T-helper 1 cell treated with Interleukin-12 subunit alpha and Interleukin-12 subunit beta and Interleukin-4 antibody, amounts not matched to agents 30 μg/mL and 1 μg/mL, for 36 hours (primary cell): ENCODE data around the gene PLEKHO2.

Experiments
- H3K27ac Mint-ChIP-seq: one replicate; pipeline ENCODE4 v1.8.0; 2021; ENCODE audit warnings: mild to moderate bottlenecking, mixed read lengths
- H3K27me3 Mint-ChIP-seq: one replicate; pipeline ENCODE4 v1.8.0; 2021; ENCODE audit warnings: low read depth, mixed read lengths
- H3K36me3 Mint-ChIP-seq: one replicate; pipeline ENCODE4 v1.8.0; 2021; ENCODE audit warnings: low read depth, mixed read lengths
- H3K4me1 Mint-ChIP-seq: one replicate; pipeline ENCODE4 v1.8.0; 2021; ENCODE audit warnings: low read depth, mixed read lengths
- H3K4me3 Mint-ChIP-seq: one replicate; pipeline ENCODE4 v1.8.0; 2021; ENCODE audit warnings: mild to moderate bottlenecking, moderate library complexity, mixed read lengths
- H3K9me3 Mint-ChIP-seq: one replicate; pipeline ENCODE4 v1.8.0; 2021; ENCODE audit warnings: mixed read lengths

PLEKHO2 gene

DNA sequence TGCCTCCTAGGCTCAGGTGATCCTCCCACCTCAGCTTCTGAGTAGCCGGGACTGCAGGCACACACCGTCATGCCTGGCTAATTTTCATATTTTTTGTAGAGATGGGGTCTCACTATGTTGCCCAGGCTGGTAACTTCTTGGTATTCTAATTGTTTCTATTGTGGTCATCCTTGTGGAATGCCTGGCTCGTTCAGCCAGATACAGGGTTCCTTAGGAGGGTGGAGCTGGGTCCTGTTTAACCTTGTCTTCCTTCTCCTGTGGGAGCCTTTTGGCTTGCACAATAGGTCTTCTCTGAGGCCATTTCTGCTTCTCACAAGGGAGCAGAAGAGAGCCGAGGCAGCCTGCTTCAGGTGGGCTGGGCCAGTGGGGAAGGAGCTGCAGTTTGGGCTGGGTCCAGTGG lies 15.7 kb downstream of the PLEKHO2 start:
- no peaks in the 10 kb centered on the region for H3K9me3 Mint-ChIP-seq
- H3K27ac Mint-ChIP-seq = no peak overlapping the region
- no peaks in the 10 kb centered on the region for H3K27me3 Mint-ChIP-seq
- peaks cover 30% of the 10 kb centered on the region for H3K36me3 Mint-ChIP-seq
- H3K4me1 Mint-ChIP-seq = peaks cover 34% of the 10 kb centered on the region
- H3K4me3 Mint-ChIP-seq = no peak overlapping the region

DNA sequence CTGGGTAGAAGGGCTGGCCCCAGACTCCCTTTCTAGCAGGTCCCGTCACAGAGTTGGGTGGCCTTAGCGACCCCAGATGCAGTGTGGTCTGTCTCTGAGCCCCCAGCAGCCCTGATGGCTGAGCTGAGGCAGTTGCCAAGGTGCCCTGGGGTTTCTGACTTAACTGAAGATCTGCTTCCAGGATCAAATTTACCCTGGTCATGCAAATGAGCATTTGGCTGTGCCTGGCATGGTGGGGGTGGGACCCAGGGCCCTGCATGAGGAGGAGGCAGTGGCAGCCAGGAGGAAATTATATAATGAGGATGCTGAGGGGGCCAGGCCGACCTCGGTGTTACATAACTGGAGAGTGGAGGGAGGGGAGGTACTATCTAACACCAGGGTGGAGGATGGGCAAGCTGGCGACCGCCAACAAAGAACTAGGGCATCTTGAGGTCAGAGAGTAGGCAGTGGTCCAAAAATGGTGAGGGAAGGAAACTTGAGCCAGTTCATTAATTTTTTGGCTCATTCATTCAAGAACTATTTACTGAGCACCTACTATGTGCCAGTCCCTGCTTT lies 16.4 kb downstream of the PLEKHO2 start:
- H3K27ac Mint-ChIP-seq = no peak overlapping the region
- no peak overlapping the region for H3K4me3 Mint-ChIP-seq
- H3K36me3 Mint-ChIP-seq = peaks cover 31% of the 10 kb centered on the region
- no peaks in the 10 kb centered on the region for H3K27me3 Mint-ChIP-seq
- H3K4me1 Mint-ChIP-seq = peaks cover 34% of the 10 kb centered on the region
- no peaks in the 10 kb centered on the region for H3K9me3 Mint-ChIP-seq

DNA sequence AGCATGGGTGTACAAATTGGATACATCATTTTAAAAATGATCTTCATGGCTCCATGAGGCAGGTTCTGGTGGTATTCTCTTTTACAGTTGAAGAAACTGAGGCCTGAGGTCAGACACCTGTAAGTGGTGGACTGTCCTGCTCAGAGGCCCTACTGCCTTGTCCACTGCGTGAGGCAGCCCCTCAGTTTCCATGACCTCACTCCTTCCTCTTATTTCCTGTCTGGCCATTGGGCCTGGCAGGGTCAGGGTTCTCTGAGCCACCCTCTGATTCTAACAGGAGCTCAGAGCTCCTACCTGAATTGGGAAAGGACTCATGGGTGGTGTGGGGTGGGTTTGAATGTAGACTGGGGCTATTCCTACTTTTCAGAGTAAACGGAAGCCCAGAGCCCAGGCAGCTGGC lies 17.5 kb downstream of the PLEKHO2 start:
- no peak overlapping the region for H3K27ac Mint-ChIP-seq
- no peaks in the 10 kb centered on the region for H3K9me3 Mint-ChIP-seq
- H3K27me3 Mint-ChIP-seq = no peaks in the 10 kb centered on the region
- H3K4me3 Mint-ChIP-seq = no peak overlapping the region
- H3K4me1 Mint-ChIP-seq = peaks cover 38% of the 10 kb centered on the region
- H3K36me3 Mint-ChIP-seq = peaks cover 35% of the 10 kb centered on the region

DNA sequence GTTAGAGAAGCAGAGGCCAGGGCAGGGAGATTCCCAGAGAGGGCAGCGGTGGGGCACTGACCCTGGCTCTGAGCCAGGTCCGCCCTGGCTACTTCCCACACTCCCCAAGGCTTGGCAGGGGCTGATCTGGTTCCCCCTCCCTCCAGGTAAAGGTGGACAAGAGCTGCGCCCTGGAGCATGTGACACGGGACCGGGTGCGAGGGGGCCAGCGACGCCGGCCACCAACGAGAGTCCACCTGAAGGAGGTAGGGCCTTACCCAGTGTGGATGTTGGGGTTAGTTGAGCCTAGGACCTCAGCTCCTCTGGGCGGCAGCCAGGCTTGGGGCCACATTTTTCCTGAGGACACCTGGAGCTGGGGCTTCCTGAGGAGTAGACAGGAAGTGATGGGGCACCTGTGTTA lies 19.6 kb downstream of the PLEKHO2 start:
- Mint-ChIP-seq H3K4me3 (no peak overlapping the region), H3K27me3 (no peaks in the 10 kb centered on the region), H3K27ac (no peak overlapping the region), H3K4me1 (peaks cover 26% of the 10 kb centered on the region), H3K36me3 (peaks cover 30% of the 10 kb centered on the region), H3K9me3 (no peaks in the 10 kb centered on the region)

DNA sequence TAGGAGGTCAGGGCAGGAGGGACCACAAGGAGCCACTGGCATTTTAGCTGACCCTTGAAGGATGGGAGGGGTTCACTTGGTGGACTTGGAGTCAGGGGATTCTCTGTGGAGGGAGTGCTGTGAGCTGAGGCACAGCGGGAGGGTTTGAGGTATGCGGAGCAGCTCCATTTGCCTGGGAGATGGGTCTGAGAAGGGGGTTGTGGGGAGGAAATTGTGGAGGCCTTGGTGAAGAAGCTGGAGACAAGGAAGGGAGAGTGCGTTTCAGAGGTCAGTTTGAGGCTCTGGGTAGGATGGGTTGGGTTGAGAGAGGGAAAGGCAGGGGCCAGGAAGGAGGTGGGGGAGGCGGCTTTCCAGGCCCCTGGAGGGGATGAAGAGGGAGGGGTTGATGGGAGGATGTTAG lies 20.2 kb downstream of the PLEKHO2 start:
- Mint-ChIP-seq H3K27me3 (no peaks in the 10 kb centered on the region), H3K9me3 (no peaks in the 10 kb centered on the region), H3K36me3 (peaks cover 32% of the 10 kb centered on the region), H3K27ac (peak overlapping the region; percentile 15), H3K4me1 (peaks cover 22% of the 10 kb centered on the region), H3K4me3 (no peak overlapping the region)

DNA sequence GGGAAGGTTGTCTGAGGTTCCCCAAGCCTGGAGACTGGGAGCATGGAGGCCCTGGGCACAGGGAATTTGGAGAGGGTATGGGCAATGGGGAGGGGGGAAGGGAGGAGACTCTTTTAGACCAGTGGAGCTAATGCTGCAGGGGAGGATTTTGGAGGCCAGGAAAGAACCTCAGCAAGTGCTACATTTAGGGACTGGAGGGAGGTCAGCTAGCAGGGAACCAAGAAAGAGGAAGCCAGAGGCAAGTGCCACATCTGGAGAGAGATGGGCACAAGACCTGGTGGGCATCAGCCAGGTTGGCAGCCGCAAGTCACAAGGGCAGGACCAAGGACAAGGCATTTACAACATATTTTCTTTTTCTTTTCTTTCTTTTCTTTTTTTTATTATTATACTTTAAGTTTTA lies 20.7 kb downstream of the PLEKHO2 start:
- H3K4me3 Mint-ChIP-seq = no peak overlapping the region
- H3K4me1 Mint-ChIP-seq = peaks cover 20% of the 10 kb centered on the region
- no peaks in the 10 kb centered on the region for H3K9me3 Mint-ChIP-seq
- no peaks in the 10 kb centered on the region for H3K27me3 Mint-ChIP-seq
- H3K27ac Mint-ChIP-seq = peak overlapping the region; percentile 15
- peaks cover 33% of the 10 kb centered on the region for H3K36me3 Mint-ChIP-seq

DNA sequence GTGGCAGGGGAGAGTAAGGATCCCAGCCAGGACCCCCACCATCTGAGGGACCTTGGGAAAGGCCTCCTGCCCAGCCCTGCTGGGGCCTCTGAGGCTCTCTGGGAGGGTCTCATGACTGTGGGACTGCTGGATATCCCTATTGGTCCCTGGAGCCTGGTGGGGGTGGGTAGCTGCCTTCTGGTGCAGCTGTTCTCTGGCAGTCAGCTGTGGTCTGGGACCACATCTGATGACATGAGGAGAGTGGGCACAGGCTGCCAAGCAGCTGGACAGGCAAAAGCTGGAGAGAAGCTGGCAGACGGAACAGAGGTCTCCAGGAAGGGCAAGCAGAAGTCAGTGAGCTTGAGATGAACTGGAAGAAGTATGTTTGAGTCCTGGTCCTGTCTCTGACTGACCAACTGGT lies 22.4 kb downstream of the PLEKHO2 start:
- Mint-ChIP-seq H3K27ac (no peak overlapping the region), H3K4me3 (no peak overlapping the region), H3K27me3 (no peaks in the 10 kb centered on the region), H3K4me1 (peaks cover 13% of the 10 kb centered on the region), H3K9me3 (no peaks in the 10 kb centered on the region), H3K36me3 (peaks cover 30% of the 10 kb centered on the region)

DNA sequence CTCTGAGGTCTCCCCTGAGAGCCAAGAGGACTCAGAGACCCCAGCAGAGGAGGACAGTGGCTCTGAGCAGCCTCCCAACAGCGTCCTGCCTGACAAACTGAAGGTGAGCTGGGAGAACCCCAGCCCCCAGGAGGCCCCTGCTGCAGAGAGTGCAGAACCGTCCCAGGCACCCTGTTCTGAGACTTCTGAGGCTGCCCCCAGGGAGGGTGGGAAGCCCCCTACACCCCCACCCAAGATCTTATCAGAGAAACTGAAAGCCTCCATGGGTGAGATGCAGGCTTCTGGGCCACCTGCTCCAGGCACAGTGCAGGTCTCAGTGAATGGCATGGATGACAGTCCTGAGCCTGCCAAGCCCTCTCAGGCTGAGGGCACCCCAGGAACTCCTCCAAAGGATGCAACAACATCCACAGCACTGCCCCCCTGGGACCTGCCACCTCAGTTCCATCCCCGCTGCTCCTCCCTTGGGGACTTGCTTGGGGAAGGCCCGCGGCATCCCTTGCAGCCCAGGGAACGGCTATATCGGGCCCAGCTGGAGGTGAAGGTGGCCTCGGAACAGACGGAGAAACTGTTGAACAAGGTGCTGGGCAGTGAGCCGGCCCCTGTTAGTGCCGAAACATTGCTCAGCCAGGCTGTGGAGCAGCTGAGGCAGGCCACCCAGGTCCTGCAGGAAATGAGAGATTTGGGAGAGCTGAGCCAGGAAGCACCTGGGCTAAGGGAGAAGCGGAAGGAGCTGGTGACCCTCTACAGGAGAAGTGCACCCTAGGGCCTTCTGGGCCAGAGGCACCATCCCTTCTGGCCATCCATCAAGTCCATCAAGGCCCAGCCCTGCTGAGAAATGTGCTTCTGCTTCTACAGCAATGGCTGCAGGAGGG lies 23.6 kb downstream of the PLEKHO2 start:
- Mint-ChIP-seq H3K4me1 (peaks cover 18% of the 10 kb centered on the region), H3K27me3 (no peaks in the 10 kb centered on the region), H3K27ac (no peak overlapping the region), H3K4me3 (no peak overlapping the region), H3K36me3 (peaks cover 34% of the 10 kb centered on the region), H3K9me3 (peaks cover 3% of the 10 kb centered on the region)

DNA sequence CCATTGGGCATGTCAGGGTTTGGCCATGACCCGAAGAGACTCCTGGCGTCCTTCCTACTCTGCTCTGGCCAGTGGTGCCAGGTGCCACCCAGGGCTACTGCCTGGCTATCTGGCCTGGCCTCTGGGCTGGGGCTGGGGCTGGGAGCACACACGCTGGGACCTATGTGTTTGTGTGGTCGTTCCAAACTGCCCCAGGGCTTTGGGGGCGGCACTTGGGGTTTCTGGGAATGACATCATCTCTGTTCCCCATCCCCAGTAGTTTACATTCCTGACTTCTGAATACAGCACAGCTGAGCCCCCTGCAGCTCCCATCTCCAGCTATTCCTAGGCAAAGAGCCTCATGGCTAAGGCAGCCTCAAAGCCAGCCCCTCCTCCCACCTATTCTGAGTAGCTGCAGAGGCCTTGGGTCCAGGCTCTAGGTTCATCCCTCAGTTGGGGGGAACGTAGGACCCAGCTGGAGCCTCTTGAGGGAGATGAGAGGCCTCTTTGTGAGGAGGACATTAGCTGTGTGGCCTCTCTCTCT lies 24.3 kb downstream of the PLEKHO2 start:
- Mint-ChIP-seq H3K36me3 (peaks cover 31% of the 10 kb centered on the region), H3K9me3 (peaks cover 3% of the 10 kb centered on the region), H3K4me3 (no peak overlapping the region), H3K27me3 (no peaks in the 10 kb centered on the region), H3K4me1 (peaks cover 18% of the 10 kb centered on the region), H3K27ac (no peak overlapping the region)

DNA sequence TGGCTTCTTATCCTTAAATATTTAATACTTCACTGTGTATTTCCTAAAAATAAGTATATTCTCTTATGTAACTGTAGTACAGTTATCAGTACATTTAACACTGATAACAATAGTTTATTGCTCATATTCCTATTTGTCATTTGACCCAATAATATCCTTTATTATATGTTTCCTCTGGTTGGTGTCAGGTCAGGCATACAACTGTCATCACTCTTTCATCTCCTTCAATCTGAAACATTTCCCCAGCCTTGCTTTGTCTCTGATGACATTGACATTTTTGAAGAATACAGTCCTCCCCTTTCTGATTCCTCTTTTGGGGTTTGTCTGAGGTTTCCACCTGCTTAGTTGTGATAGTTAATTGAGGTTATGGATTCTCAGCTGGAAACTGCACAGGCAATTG lies 27.8 kb downstream of the PLEKHO2 start:
- no peak overlapping the region for H3K27ac Mint-ChIP-seq
- peaks cover 13% of the 10 kb centered on the region for H3K4me1 Mint-ChIP-seq
- no peak overlapping the region for H3K4me3 Mint-ChIP-seq
- peaks cover 20% of the 10 kb centered on the region for H3K36me3 Mint-ChIP-seq
- H3K27me3 Mint-ChIP-seq = no peaks in the 10 kb centered on the region
- peaks cover 3% of the 10 kb centered on the region for H3K9me3 Mint-ChIP-seq

DNA sequence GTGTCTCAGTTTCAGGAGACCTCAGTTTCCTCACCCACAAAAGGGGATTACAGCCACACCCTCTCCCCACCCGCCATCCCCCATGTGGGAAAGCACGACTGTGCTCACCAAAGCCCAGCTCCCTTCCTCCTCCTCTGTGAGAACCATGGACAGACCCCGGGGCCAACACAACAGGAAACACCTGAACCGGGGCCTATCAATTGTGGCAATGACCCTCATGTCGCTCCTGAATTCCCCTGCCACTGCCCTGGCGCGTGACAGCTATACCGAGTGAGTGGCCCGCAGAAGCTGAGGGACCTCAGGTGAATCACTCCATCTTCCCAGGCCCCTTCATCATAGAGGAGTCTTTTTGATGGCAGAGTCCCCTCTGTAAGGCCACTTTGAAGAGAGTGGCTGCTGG lies 28.6 kb downstream of the PLEKHO2 start:
- H3K36me3 Mint-ChIP-seq = peaks cover 19% of the 10 kb centered on the region
- peaks cover 3% of the 10 kb centered on the region for H3K9me3 Mint-ChIP-seq
- H3K27me3 Mint-ChIP-seq = no peaks in the 10 kb centered on the region
- no peak overlapping the region for H3K4me3 Mint-ChIP-seq
- H3K27ac Mint-ChIP-seq = no peak overlapping the region
- H3K4me1 Mint-ChIP-seq = peaks cover 16% of the 10 kb centered on the region

DNA sequence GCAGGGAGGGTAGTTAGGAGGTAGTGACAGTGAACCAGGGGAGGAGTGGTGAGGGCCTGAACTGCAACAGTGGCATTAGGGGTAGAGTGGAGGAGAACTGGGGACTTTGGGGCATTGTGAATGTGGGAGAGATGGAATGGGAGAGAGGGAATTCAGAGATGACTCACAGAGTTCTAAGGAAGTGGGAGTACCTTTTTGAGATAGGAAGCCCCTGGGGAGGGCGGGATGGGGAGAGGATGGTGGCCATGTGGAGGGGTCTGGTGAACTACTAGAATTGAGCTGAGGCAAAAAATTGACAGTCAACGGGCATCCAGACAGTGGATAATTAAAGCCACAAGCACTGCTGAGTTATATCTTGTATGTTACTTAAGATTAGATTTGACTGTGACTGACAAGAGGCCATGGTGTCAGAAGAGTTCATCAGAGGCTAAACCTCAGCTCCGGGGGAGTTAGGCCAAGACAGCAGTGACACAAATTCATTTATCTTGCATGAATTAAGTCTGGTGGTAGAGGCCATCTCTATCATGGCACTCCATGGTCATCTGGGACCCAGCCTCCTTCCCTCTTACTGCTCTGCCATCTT lies 34.0 kb downstream of the PLEKHO2 start:
- Mint-ChIP-seq H3K4me1 (peaks cover 27% of the 10 kb centered on the region), H3K27ac (no peak overlapping the region), H3K9me3 (no peaks in the 10 kb centered on the region), H3K27me3 (no peaks in the 10 kb centered on the region), H3K4me3 (no peak overlapping the region), H3K36me3 (no peaks in the 10 kb centered on the region)

DNA sequence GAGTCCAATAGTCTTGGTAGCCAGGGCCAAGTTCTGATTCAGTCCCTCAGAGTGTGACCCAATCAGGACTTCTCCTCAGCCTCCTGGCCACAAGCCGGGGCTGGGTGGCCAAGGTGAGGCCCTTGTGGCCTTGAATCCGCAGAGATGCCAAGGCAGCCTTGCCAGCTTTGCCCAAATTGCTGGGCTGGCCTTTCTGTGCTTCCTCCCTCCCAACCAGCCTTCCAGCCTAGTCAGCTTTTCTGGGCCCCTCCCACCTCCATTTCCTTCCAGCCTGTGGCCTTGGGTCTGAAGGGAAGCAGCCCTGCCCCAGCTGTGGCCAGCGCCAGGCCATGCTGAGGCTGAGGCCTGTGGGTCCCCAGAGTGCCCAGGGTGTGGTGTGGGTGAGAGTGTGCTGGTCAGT lies 35.7 kb downstream of the PLEKHO2 start:
- Mint-ChIP-seq H3K9me3 (no peaks in the 10 kb centered on the region), H3K27ac (peak overlapping the region; percentile 80)

DNA sequence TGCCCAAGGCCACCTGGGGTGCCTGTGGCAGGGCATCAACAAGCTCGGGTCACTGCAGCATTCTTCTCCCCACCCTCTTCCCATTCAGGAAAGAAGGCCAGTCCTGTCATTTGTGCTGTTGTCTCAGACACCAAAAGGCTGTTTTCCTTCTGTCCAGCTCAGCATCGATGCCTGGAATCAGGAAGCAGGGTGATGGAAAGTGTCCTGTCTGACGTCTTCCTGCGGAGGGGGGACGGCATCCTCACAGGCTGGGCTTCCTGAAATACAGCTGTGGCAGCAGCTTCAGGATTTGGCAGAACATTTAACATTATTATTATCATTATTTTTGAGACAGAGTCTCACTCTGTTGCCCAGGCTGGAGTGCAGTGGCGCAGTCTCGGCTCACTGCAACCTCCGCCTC lies 37.0 kb downstream of the PLEKHO2 start:
- Mint-ChIP-seq H3K4me1 (peaks cover 41% of the 10 kb centered on the region), H3K36me3 (no peaks in the 10 kb centered on the region), H3K9me3 (no peaks in the 10 kb centered on the region), H3K27ac (no peak overlapping the region), H3K4me3 (no peak overlapping the region), H3K27me3 (no peaks in the 10 kb centered on the region)

More for the DNA sequence above, 35.7 kb downstream of the PLEKHO2 start:
- Mint-ChIP-seq H3K27me3 (no peaks in the 10 kb centered on the region), H3K36me3 (no peaks in the 10 kb centered on the region), H3K4me3 (no peak overlapping the region), H3K4me1 (peaks cover 34% of the 10 kb centered on the region)

DNA sequence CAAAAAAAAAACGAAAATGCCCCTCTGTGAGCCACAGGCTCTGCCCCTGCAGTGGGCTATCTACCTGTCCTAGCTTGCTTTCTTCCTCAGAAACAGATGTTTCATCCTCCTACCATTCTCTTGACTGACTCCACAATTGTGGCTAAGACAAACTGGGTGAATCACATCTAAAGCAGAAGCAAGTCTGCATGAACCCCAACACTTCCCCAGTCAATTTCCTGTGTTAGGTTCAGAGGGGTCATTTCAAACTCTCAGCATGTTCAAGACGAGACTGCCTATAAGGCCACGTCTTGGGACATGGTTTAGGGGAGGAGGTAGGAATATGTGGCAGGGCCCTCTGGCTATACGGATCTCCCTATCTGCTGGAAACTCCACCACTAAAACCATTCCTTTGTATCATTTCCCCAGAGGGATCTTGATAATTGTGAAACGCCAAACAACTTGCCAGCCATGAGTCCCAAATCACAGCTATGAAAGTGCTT lies 41.4 kb downstream of the PLEKHO2 start:
- peak overlapping the region; percentile 84 for H3K27ac Mint-ChIP-seq
- peak overlapping the region; percentile 62 for H3K4me3 Mint-ChIP-seq
- peaks cover 4% of the 10 kb centered on the region for H3K36me3 Mint-ChIP-seq
- H3K4me1 Mint-ChIP-seq = peaks cover 33% of the 10 kb centered on the region
- H3K9me3 Mint-ChIP-seq = no peaks in the 10 kb centered on the region
- H3K27me3 Mint-ChIP-seq = no peaks in the 10 kb centered on the region
